HS-5 (cell line): ENCODE data around the gene LCN2.
"Not testable (repeated sequence)": the region's sequence is repeated elsewhere in the genome, so short reads cannot be mapped to it uniquely, and the experiment has no call there.

Experiments
- DNase-seq: peaks from one replicate; pipeline ENCODE4 v3.0.0-alpha.2; 2012; ENCODE audit warnings: low read depth

Gene LCN2

GRCh38 chr9:128128836-128129590 is 20.2 kb upstream of the LCN2 start:
- DNase-seq, result no peak

GRCh38 chr9:128129976-128130590 is 19.2 kb upstream of the LCN2 start:
- DNase-seq, result not testable (repeated sequence)

- DNase-seq, result not testable (repeated sequence)
Observed at GRCh38 chr9:128130651-128131050, 18.6 kb upstream of the LCN2 start.

GRCh38 chr9:128131346-128131745 is 17.9 kb upstream of the LCN2 start:
- not testable (repeated sequence) for DNase-seq

GRCh38 chr9:128132139-128132538 is 17.1 kb upstream of the LCN2 start:
- DNase-seq, result not testable (repeated sequence)

GRCh38 chr9:128135561-128135960 is 13.7 kb upstream of the LCN2 start:
- not testable (repeated sequence) for DNase-seq

GRCh38 chr9:128136816-128137793 is 12.1 kb upstream of the LCN2 start:
- DNase-seq, result peak; percentile 59

GRCh38 chr9:128138001-128138400 is 11.3 kb upstream of the LCN2 start:
- no peak for DNase-seq

GRCh38 chr9:128139621-128140020 is 9.6 kb upstream of the LCN2 start:
- no peak for DNase-seq

GRCh38 chr9:128141604-128142003 is 7.6 kb upstream of the LCN2 start:
- no peak for DNase-seq

- no peak for DNase-seq
Observed at GRCh38 chr9:128142061-128142460, 7.2 kb upstream of the LCN2 start.

GRCh38 chr9:128142596-128142995 is 6.7 kb upstream of the LCN2 start:
- DNase-seq, result no peak

- DNase-seq, result no peak
Observed at GRCh38 chr9:128143525-128144238, 5.6 kb upstream of the LCN2 start.

GRCh38 chr9:128144239-128145181 is 4.7 kb upstream of the LCN2 start:
- DNase-seq, result no peak

- DNase-seq, result no peak
Observed at GRCh38 chr9:128145536-128145935, 3.7 kb upstream of the LCN2 start.

- DNase-seq, result no peak
Observed at GRCh38 chr9:128145951-128146351, 3.3 kb upstream of the LCN2 start.

- DNase-seq, result no peak
Observed at GRCh38 chr9:128146591-128147120, 2.6 kb upstream of the LCN2 start.

GRCh38 chr9:128148509-128149000 is 698 bp upstream of the LCN2 start:
- DNase-seq, result no peak

- no peak for DNase-seq
Observed at GRCh38 chr9:128149951-128150593, 819 bp downstream of the LCN2 start.
